ENCODE data around the gene PCOLCE2.

The PCOLCE2 gene

GRCh38 chr3:142863930-142864920 lies 24.7 kb downstream of the PCOLCE2 start:
- DNase-seq: peak; percentile 81

DNA sequence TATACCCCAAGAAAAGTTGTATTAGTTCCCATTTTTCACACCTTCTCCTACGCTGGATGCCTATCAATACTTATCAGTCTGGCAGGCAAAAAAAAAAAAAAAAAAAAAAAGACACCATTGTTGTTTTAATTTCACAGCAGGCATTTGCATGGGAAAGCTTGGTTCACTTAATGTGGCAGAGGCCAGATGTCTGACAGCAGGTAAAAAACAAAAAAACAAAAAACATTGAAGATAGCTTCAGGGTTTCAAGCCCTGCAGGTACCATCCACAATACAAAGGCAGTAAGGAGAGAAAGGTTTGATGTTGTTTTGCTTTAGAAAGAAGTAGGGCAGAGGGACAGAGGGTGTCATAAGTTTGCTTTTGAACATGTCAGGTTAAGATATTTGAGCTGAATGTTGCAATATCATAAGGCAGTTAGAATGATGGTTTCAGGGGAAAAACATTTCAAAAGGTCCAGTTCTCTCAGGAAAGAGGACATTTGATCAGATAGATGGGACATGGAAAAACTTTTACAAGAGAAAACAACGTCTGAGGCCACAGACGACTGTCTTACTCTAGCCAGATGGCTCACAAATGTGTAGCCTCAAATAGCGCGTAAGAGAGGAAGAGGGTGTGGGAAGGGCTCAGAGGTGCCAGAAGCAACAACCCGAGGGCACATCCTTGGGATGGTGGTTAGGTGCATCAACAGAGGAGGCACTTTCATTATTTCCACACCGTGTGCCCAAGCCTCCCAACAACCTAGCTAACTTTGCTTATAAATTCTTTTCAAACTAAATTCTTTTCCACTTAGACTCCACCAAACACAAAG lies 25.7 kb downstream of the PCOLCE2 start:
- DNase-seq: peak; percentile 89

GRCh38 chr3:142861926-142862325 lies 27.0 kb downstream of the PCOLCE2 start:
- peak; percentile 81 for DNase-seq

- DNase-seq: peak; percentile 54
Observed at GRCh38 chr3:142858043-142858442, 30.8 kb downstream of the PCOLCE2 start.

DNA sequence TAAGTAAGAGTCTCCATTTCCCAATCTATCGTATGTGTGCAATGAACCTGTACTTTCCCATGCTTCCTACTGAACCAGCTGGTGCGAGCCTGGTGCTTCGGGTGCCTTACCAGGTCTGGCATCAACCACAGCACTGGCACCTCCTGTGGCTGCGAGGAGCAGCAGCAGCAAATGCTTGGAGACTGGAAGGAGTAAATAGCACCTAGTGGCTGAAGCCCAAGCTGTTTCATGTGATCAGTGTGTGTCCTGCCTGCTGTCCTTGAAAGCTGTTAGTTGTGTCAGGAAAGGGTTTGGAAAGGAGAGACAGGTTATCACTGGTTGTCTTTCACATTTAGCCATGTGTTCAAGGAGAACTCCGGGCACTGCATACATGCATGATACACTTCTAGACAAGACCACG lies 31.8 kb downstream of the PCOLCE2 start:
- peak; percentile 88 for DNase-seq

DNA sequence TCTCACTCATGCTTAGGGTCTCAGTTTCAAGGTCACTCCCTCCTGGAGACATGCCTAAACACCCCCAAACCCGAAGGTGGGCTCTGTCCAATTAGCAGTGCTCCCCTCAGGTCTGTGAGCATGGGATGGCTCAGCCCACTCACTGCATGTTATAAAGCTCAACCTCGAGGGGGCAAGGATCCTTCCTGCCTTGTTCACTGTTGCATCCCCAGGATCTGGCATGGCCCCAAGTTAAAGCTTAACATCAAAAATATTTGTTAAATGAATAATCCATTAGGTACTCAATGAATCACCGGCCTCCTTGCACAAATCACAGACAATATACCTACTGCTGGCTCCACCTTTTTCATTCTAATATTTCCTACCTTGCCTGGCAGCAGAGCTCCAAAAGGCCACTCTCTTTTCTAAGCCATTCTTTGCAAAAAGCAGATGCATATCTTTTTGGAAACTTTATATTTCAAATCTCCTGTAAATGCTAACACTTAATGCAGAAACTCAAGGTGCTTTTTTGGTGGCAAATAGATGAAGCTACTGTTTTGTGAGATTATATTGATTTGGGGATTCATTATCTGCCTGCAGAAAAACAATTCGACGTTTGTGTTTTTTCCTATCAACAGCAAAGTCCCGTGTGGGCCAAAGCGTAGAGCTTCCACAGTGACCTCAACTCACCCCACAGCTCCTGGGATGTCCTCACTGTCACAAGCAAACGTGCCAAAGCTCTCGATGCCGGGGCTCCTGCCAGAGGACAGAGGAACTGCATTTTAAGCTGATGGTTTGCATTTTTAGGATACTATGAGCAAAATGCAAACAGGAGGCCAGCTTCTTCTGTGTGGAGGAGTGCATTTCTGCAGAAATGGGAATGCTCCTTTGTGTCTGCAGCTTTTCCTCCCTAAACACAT lies 35.4 kb downstream of the PCOLCE2 start:
- peak; percentile 48 for DNase-seq

DNA sequence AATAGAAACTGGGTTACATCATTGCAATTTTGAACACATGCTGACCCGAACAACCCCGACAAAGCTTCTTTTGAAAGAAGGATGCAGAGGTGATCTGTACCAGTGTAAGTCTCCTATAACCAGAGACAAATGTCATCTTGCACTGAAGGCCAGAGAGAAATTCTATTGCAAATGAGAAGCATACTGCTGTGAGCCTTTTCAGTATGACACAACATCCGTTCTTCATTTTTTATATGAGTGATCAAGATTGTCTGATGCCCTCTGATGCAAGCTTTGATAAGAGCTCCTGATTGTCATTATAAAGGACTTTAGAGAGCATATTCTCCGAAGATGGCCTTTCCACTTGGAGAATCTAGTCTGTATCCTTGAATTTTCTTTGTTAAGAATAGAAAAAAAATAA lies 36.9 kb downstream of the PCOLCE2 start:
- DNase-seq: no peak

DNA sequence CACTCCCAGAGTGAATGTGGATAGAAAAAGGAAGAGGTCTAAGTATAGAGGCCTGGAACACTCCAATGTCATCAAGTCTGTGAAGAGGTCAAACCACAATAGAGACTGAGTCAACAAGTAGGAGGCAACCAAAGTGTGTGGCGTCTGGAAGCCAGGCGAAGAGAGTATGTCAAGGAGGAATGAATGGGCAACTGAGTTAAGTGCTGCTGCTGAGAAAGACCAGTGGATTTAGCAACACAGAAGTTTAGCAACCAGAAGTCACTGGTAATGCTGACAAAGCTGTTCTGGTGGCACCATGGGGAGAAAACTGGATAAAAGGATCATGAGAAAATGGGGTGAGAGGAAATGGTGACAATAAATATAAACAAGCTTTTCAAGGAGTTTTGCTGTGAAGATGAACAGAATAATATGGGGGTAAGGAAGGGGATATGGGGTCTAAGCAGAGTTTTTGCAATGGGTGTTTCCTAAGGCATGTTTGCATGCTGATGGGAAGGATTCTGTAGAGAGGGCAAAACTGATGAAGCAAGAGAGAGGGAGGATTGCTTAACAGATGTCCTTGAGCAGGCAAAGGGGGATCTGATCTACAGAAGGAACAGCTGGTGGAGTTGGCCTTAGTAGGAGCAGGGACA lies 38.4 kb downstream of the PCOLCE2 start:
- peak; percentile 11 for DNase-seq

- DNase-seq: no peak
Observed at GRCh38 chr3:142849148-142849547, 39.7 kb downstream of the PCOLCE2 start.

- DNase-seq: no peak
Observed at GRCh38 chr3:142846779-142847577, 41.9 kb downstream of the PCOLCE2 start.

- peak; percentile 53 for DNase-seq
Observed at GRCh38 chr3:142844339-142844977, 44.4 kb downstream of the PCOLCE2 start.

DNA sequence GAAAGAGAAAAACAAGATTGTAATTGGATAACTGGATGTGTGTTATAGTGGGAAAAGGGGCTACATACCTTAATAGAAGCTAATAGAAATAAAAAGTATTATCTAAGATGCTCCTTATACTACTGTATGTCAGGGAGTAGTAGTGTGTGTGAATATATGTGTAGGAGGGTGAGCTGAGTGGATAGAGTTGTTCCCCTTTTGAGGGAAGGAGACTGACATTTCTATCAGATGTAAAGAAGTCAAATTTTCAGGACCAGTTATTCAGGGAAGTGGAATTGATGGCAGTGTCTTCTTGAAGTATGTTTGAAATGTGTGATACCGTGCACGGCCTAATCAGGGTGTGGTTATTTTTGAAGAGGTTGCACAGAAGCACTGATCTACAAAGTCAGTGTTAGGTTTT lies 49.1 kb downstream of the PCOLCE2 start:
- no peak for DNase-seq

GRCh38 chr3:142837526-142837925 lies 51.4 kb downstream of the PCOLCE2 start:
- no peak for DNase-seq

- DNase-seq: peak; percentile 73
Observed at GRCh38 chr3:142828703-142829305, 60.1 kb downstream of the PCOLCE2 start.

DNA sequence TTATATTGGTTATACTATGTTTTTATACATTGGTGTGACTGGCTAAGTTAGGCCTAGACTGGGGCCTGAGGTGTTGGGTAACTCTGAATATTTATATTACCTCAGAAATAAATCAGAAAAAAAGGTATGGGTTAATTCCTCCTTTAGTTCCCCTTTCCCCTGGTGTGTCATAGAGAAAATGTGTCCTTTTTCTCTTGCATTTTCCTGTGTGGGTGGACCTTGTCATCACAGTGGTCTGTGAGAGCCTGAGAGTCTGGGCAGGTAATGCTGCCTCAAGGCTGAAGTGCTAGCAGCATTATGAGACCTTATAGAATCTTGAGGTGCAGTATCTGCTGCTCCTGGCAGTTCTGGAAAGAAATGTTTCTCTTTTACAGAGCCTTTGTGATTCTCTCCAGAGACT lies 69.7 kb downstream of the PCOLCE2 start:
- no peak for DNase-seq

DNA sequence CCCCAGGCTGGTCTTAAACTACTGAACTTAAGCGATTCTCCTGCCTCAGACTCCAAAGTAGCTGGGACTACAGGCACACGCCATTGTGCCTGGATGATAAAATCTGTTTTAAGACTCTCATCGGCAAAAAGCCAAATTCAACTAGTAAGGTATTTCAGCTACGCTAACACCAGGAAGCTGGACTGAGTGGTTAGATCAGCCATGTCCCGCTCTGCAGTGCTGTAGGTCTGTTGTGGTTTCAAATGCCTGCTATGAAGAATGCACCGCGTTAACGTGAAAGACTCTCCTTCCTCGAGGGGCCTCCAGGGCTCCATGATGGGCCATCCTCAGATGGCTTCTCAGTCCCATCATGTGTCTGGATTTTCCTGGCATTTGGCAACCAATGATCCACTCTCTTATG lies 70.2 kb downstream of the PCOLCE2 start:
- DNase-seq: no peak

DNA sequence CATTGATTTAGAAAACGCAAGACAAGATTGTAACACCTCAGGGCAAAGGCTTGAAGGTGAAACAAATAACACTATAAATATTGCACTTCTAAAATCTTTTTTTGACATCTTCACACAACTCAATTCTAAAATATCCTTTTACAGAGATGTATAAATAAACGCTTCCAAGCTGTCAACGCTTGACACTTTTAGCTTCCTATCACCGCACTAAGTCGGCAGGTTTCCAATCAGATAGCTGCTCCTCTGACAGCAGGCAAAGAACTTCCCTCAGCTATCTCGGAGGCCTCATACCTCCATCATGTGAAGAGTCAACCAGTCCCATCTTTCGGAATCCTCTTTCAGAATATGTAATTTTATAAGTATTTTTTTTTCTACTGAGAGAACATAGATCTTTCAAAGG lies 71.0 kb downstream of the PCOLCE2 start:
- no peak for DNase-seq

- no peak for DNase-seq
Observed at GRCh38 chr3:142817356-142817755, 71.5 kb downstream of the PCOLCE2 start.

DNA sequence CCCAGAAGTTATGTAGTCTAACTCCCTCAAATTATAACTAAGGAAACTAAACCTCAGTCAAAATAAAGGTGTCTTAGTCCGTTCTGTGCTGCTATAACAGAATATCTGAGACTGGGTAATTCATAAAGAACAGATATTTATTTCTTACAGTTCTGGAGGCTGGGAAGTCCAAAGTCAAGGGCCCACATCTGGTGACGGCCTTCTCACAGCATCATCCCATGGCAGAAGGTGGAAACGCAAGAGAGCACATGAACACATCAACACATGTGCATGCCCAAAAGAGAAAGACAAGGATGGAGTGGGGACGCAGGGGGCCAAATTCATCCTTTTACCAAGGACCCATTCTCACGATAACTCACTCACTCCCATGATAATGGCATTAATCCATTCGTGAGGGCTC lies 73.1 kb downstream of the PCOLCE2 start:
- no peak for DNase-seq

- no peak for DNase-seq
Observed at GRCh38 chr3:142809259-142809658, 79.6 kb downstream of the PCOLCE2 start.

Data from NCI-H69 (cell line).